ENCODE data around the gene FNBP1. TPM values are rescaled to one million over a fixed set of nuclear protein-coding genes. Genes with fewer than 3 reads are reported as not detected.

FNBP1 gene
- total RNA-seq, 1 donor from 2014 or later: 34.9 TPM

- no peaks in the 10 kb centered on the region for H4K20me1 ChIP-seq (ENCODE audit: low read depth)
- H3K79me2 ChIP-seq (ENCODE audit: low read depth): no peaks in the 10 kb centered on the region
- no peak overlapping the region for H2AFZ ChIP-seq (replicated peaks)
- Mint-ChIP-seq H3K4me3 (peak overlapping the region; percentile 38), H3K4me1 (no peaks in the 10 kb centered on the region), H3K27ac (no peak overlapping the region), H3K27me3 (ENCODE audit: insufficient read depth, low read depth) (no peaks in the 10 kb centered on the region), H3K36me3 (peaks cover 14% of the 10 kb centered on the region), H3K9me3 (no peaks in the 10 kb centered on the region)
- no peaks in the 10 kb centered on the region for H3F3A ChIP-seq (ENCODE audit: low read depth)
- H3K27me3 ChIP-seq: no peaks in the 10 kb centered on the region
- no peak overlapping the region for H3K9ac ChIP-seq
- H3K4me1 ChIP-seq: no peaks in the 10 kb centered on the region
- DNase-seq (ENCODE audit: low spot score): no peak
- no peak overlapping the region for H3K27ac ChIP-seq
- H3K9me3 ChIP-seq (ENCODE audit: low read depth): no peaks in the 10 kb centered on the region
- H3K4me2 ChIP-seq: no peak overlapping the region
- no peak overlapping the region for H3K4me3 ChIP-seq
- no peak for TF ChIP-seq EZH2phosphoT487 (IDR thresholded peaks at IDR 0.05)
- no peak for TF ChIP-seq CTCF (IDR thresholded peaks at IDR 0.05)
- no peak for TF ChIP-seq EZH2 (IDR thresholded peaks at IDR 0.05)
- no peaks in the 10 kb centered on the region for H3K36me3 ChIP-seq
These were observed 185.8 kb downstream of the FNBP1 start for GRCh38 chr9:129857207-129857606.

- Mint-ChIP-seq H3K27me3 (ENCODE audit: insufficient read depth, low read depth) (no peaks in the 10 kb centered on the region), H3K9me3 (no peaks in the 10 kb centered on the region), H3K4me1 (no peaks in the 10 kb centered on the region), H3K4me3 (no peak overlapping the region), H3K27ac (no peak overlapping the region), H3K36me3 (peaks cover 27% of the 10 kb centered on the region)
- DNase-seq (ENCODE audit: low spot score): no peak
- no peaks in the 10 kb centered on the region for H3K27me3 ChIP-seq
- no peak overlapping the region for H3K27ac ChIP-seq
- no peak overlapping the region for H3K4me3 ChIP-seq
- no peaks in the 10 kb centered on the region for H3F3A ChIP-seq (ENCODE audit: low read depth)
- H3K9ac ChIP-seq: no peak overlapping the region
- H2AFZ ChIP-seq (replicated peaks): no peak overlapping the region
- H3K36me3 ChIP-seq: no peaks in the 10 kb centered on the region
- H3K9me3 ChIP-seq (ENCODE audit: low read depth): no peaks in the 10 kb centered on the region
- no peak for TF ChIP-seq EZH2 (IDR thresholded peaks at IDR 0.05)
- H3K4me2 ChIP-seq: no peak overlapping the region
- H3K4me1 ChIP-seq: no peaks in the 10 kb centered on the region
- H3K79me2 ChIP-seq (ENCODE audit: low read depth): no peaks in the 10 kb centered on the region
- H4K20me1 ChIP-seq (ENCODE audit: low read depth): no peaks in the 10 kb centered on the region
These were observed 188.3 kb downstream of the FNBP1 start for GRCh38 chr9:129854588-129855110.

- no peaks in the 10 kb centered on the region for H3K27me3 Mint-ChIP-seq (ENCODE audit: insufficient read depth, low read depth)
- Histone ChIP-seq H3K9ac (no peak overlapping the region), H3K4me2 (no peak overlapping the region), H3K4me3 (no peak overlapping the region), H3K79me2 (ENCODE audit: low read depth) (no peaks in the 10 kb centered on the region), H3K27ac (no peak overlapping the region), H4K20me1 (ENCODE audit: low read depth) (no peaks in the 10 kb centered on the region), H3K4me1 (no peaks in the 10 kb centered on the region), H3F3A (ENCODE audit: low read depth) (no peaks in the 10 kb centered on the region), H3K27me3 (no peaks in the 10 kb centered on the region), H2AFZ (replicated peaks) (no peak overlapping the region), H3K36me3 (no peaks in the 10 kb centered on the region), H3K9me3 (ENCODE audit: low read depth) (no peaks in the 10 kb centered on the region)
- H3K4me3 Mint-ChIP-seq: no peak overlapping the region
- H3K36me3 Mint-ChIP-seq: peaks cover 27% of the 10 kb centered on the region
- no peak for DNase-seq (ENCODE audit: low spot score)
- H3K4me1 Mint-ChIP-seq: no peaks in the 10 kb centered on the region
- no peaks in the 10 kb centered on the region for H3K9me3 Mint-ChIP-seq
- no peak overlapping the region for H3K27ac Mint-ChIP-seq
- TF ChIP-seq EZH2 (IDR thresholded peaks at IDR 0.05) (no peak), EZH2phosphoT487 (IDR thresholded peaks at IDR 0.05) (no peak), CTCF (IDR thresholded peaks at IDR 0.05) (no peak)
These were observed 189.4 kb downstream of the FNBP1 start for GRCh38 chr9:129853614-129854013.

GRCh38 chr9:129852579-129852978 lies 190.4 kb downstream of the FNBP1 start:
- H3K4me1 Mint-ChIP-seq: no peaks in the 10 kb centered on the region
- H3K9me3 Mint-ChIP-seq: no peaks in the 10 kb centered on the region
- Histone ChIP-seq H3K79me2 (ENCODE audit: low read depth) (no peaks in the 10 kb centered on the region), H2AFZ (replicated peaks) (no peak overlapping the region), H3K9ac (no peak overlapping the region), H4K20me1 (ENCODE audit: low read depth) (no peaks in the 10 kb centered on the region), H3K9me3 (ENCODE audit: low read depth) (no peaks in the 10 kb centered on the region), H3K4me3 (no peak overlapping the region), H3F3A (ENCODE audit: low read depth) (no peaks in the 10 kb centered on the region), H3K27ac (no peak overlapping the region), H3K27me3 (no peaks in the 10 kb centered on the region), H3K36me3 (no peaks in the 10 kb centered on the region), H3K4me1 (no peaks in the 10 kb centered on the region), H3K4me2 (no peak overlapping the region)
- no peak for DNase-seq (ENCODE audit: low spot score)
- H3K27me3 Mint-ChIP-seq (ENCODE audit: insufficient read depth, low read depth): no peaks in the 10 kb centered on the region
- no peak for TF ChIP-seq CTCF (IDR thresholded peaks at IDR 0.05)
- no peak for TF ChIP-seq EZH2phosphoT487 (IDR thresholded peaks at IDR 0.05)
- no peak for TF ChIP-seq EZH2 (IDR thresholded peaks at IDR 0.05)
- H3K27ac Mint-ChIP-seq: no peak overlapping the region
- no peak overlapping the region for H3K4me3 Mint-ChIP-seq
- peaks cover 27% of the 10 kb centered on the region for H3K36me3 Mint-ChIP-seq
